Neural progenitor cell (in vitro differentiated cells): ENCODE data around the gene BICDL1. TPM values are rescaled to one million over a fixed set of nuclear protein-coding genes. Genes with fewer than 3 reads are reported as not detected.
"Not testable (repeated sequence)": the region's sequence is repeated elsewhere in the genome, so short reads cannot be mapped to it uniquely, and the experiment has no call there.

ENCODE experiments used
- DNase-seq: peaks from one replicate; pipeline ENCODE4 v3.0.0-alpha.2; 2016; ENCODE audit warnings: low spot score
- H2AFZ ChIP-seq: fragments of 200-600 bp; sonication (generic); replicated peaks from 2 replicates; pipeline ENCODE4 v1.6.1; 2016; ENCODE audit warnings: antibody characterized with exemption
- H3F3A ChIP-seq: fragments of 200-600 bp; sonication (generic); 2 replicates; pipeline ENCODE4 v1.6.1; 2016; ENCODE audit warnings: antibody characterized with exemption, low read depth
- H3K27ac ChIP-seq: fragments of 200-600 bp; sonication (generic); 2 replicates; pipeline ENCODE4 v1.5.1; 2016; ENCODE audit warnings: mild to moderate bottlenecking
- H3K27me3 ChIP-seq: fragments of 200-600 bp; sonication (generic); 2 replicates; pipeline ENCODE4 v1.6.1; 2016; ENCODE audit warnings: mild to moderate bottlenecking, moderate library complexity
- H3K36me3 ChIP-seq: fragments of 200-600 bp; sonication (generic); 2 replicates; pipeline ENCODE4 v1.5.1; 2016
- H3K4me1 ChIP-seq: fragments of 200-600 bp; sonication (generic); 2 replicates; pipeline ENCODE4 v1.6.1; 2016; ENCODE audit warnings: mixed run types
- H3K4me2 ChIP-seq: fragments of 200-600 bp; sonication (generic); 2 replicates; pipeline ENCODE4 v1.6.1; 2016
- H3K4me3 ChIP-seq: fragments of 200-600 bp; sonication (generic); 2 replicates; pipeline ENCODE4 v1.5.1; 2016
- H3K79me2 ChIP-seq: fragments of 200-600 bp; sonication (generic); 2 replicates; pipeline ENCODE4 v1.6.1; 2016; ENCODE audit warnings: low read depth
- H3K9ac ChIP-seq: fragments of 200-600 bp; sonication (generic); 2 replicates; pipeline ENCODE4 v1.6.1; 2016
- H3K9me3 ChIP-seq: fragments of 200-600 bp; sonication (generic); 2 replicates; pipeline ENCODE4 v1.5.1; 2016; ENCODE audit warnings: low read depth
- H4K20me1 ChIP-seq: fragments of 200-600 bp; sonication (generic); 2 replicates; pipeline ENCODE4 v1.6.1; 2016; ENCODE audit warnings: low read depth
- H3K27ac Mint-ChIP-seq: 3 replicates; pipeline ENCODE4 v1.8.0; 2021; ENCODE audit warnings: mixed read lengths
- H3K27me3 Mint-ChIP-seq: 2 replicates; pipeline ENCODE4 v1.8.0; 2022; ENCODE audit warnings: low read depth, mild to moderate bottlenecking, inconsistent platforms, moderate library complexity, mixed read lengths; ENCODE audit not compliant: insufficient read depth
- H3K36me3 Mint-ChIP-seq: 3 replicates; pipeline ENCODE4 v1.8.0; 2021; ENCODE audit warnings: mixed read lengths
- H3K4me1 Mint-ChIP-seq: 3 replicates; pipeline ENCODE4 v1.8.0; 2021; ENCODE audit warnings: mixed read lengths
- H3K4me3 Mint-ChIP-seq: 3 replicates; pipeline ENCODE4 v1.8.0; 2021; ENCODE audit warnings: mild to moderate bottlenecking, moderate library complexity, mixed read lengths
- H3K9me3 Mint-ChIP-seq: 3 replicates; pipeline ENCODE4 v1.8.0; 2020; ENCODE audit warnings: mixed read lengths
- EZH2 ChIP-seq: fragments of 200-600 bp; sonication (generic); IDR thresholded peaks from 2 replicates; pipeline ENCODE4 v1.6.1; 2017; ENCODE audit warnings: antibody characterized with exemption, mild to moderate bottlenecking, moderate library complexity
- EZH2phosphoT487 ChIP-seq: fragments of 200-600 bp; sonication (generic); IDR thresholded peaks from 2 replicates; pipeline ENCODE4 v1.6.1; 2017; ENCODE audit warnings: antibody characterized with exemption
- total RNA-seq: library from RNA; depleted of rRNA; stranded (reverse); fragments of >200 nt; gene quantifications from 2 replicates; pipeline ENCODE4 v1.2.3, GENCODE V29; 2015; ENCODE audit warnings: low replicate concordance
- TF ChIP-seq, protein P1 (sequence below): fragments of 200-600 bp; sonication (generic); IDR thresholded peaks from 2 replicates; pipeline ENCODE4 v1.5.1; 2017; ENCODE audit warnings: antibody characterized with exemption, mild to moderate bottlenecking

BICDL1 gene
- total RNA-seq, 1 donor from 2014 or later, result 3.8 TPM

GRCh38 chr12:120012067-120012621 lies 23.1 kb downstream of the BICDL1 start:
- Histone ChIP-seq H3F3A (peaks cover 6% of the 10 kb centered on the region), H2AFZ (no peak overlapping the region), H3K4me1 (peaks cover 13% of the 10 kb centered on the region), H3K36me3 (no peaks in the 10 kb centered on the region), H3K4me3 (no peak overlapping the region), H3K27ac (no peak overlapping the region), H3K9me3 (no peaks in the 10 kb centered on the region), H4K20me1 (no peaks in the 10 kb centered on the region), H3K9ac (no peak overlapping the region), H3K79me2 (no peaks in the 10 kb centered on the region), H3K27me3 (no peaks in the 10 kb centered on the region), H3K4me2 (no peak overlapping the region)
- Mint-ChIP-seq H3K27ac (peak overlapping the region; percentile 18), H3K27me3 (no peaks in the 10 kb centered on the region), H3K36me3 (peaks cover 2% of the 10 kb centered on the region), H3K4me3 (no peak overlapping the region), H3K4me1 (peaks cover 25% of the 10 kb centered on the region), H3K9me3 (no peaks in the 10 kb centered on the region)
- DNase-seq, result peak; percentile 36
- TF ChIP-seq EZH2phosphoT487 (no peak), EZH2 (no peak)
- TF ChIP-seq, protein P1, sequence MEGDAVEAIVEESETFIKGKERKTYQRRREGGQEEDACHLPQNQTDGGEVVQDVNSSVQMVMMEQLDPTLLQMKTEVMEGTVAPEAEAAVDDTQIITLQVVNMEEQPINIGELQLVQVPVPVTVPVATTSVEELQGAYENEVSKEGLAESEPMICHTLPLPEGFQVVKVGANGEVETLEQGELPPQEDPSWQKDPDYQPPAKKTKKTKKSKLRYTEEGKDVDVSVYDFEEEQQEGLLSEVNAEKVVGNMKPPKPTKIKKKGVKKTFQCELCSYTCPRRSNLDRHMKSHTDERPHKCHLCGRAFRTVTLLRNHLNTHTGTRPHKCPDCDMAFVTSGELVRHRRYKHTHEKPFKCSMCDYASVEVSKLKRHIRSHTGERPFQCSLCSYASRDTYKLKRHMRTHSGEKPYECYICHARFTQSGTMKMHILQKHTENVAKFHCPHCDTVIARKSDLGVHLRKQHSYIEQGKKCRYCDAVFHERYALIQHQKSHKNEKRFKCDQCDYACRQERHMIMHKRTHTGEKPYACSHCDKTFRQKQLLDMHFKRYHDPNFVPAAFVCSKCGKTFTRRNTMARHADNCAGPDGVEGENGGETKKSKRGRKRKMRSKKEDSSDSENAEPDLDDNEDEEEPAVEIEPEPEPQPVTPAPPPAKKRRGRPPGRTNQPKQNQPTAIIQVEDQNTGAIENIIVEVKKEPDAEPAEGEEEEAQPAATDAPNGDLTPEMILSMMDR, result no peak

DNA sequence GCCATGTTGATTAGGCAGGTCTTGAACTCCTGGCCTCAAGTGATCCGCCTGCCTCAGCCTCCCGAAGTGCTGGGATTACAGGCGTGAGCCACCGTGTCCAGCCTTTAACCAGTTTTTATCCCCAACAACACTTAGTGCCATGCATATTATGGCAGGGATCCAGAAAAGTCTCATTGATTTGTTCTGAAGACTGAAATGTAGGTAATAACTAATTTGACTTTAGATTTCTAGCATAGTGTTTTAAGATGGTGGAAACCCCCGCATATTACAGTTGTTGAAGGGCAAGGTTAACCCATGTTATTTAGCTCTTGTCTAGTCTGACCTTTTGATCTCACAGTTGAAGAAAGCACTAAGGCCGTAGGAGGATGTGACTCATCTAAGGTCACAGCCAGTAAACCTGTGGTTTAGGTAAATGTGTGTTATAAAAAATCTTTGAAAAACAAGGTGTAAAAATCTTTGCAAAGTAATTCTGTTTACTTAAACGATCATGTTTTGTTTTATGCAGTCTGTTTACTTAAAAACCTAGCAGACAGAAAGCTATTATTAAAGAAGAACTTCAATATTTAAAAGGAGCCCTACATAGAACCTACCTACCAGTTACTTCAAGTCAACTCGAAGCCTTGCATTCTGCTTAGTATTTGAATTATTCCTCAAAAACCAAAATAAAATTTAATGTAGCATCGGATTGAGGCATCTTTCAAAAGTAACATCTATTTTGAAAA lies 24.8 kb downstream of the BICDL1 start:
- Histone ChIP-seq H3K9ac (no peak overlapping the region), H3K36me3 (no peaks in the 10 kb centered on the region), H3K4me3 (no peak overlapping the region), H2AFZ (no peak overlapping the region), H3K27me3 (no peaks in the 10 kb centered on the region), H3K79me2 (no peaks in the 10 kb centered on the region), H3K4me1 (peaks cover 6% of the 10 kb centered on the region), H4K20me1 (no peaks in the 10 kb centered on the region), H3K9me3 (no peaks in the 10 kb centered on the region), H3K4me2 (no peak overlapping the region), H3K27ac (no peak overlapping the region), H3F3A (no peaks in the 10 kb centered on the region)
- DNase-seq, result no peak
- no peak overlapping the region for H3K27ac Mint-ChIP-seq
- H3K9me3 Mint-ChIP-seq, result no peaks in the 10 kb centered on the region
- peaks cover 2% of the 10 kb centered on the region for H3K36me3 Mint-ChIP-seq
- no peak overlapping the region for H3K4me3 Mint-ChIP-seq
- H3K4me1 Mint-ChIP-seq, result peaks cover 20% of the 10 kb centered on the region
- no peaks in the 10 kb centered on the region for H3K27me3 Mint-ChIP-seq
- TF ChIP-seq, protein P1, result no peak
- TF ChIP-seq EZH2phosphoT487, result no peak
- TF ChIP-seq EZH2, result no peak

DNA sequence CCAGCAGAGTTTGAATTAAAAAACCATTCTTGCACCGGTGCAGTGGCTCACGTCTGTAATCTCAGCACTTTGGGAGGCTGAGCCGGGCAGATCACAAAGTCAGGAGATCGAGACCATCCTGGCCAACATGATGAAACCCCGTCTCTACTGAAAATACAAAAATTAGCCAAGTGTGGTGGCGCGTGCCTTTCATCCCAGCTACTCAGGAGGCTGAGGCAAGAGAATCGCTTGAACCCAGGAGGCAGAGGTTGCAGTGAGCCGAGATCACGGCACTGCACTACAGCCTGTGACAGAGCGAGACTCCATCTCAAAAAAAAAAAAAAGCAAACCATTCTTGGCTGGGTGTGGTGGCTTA lies 25.3 kb downstream of the BICDL1 start:
- H3K36me3 ChIP-seq, H3K9me3 ChIP-seq, H2AFZ ChIP-seq, H3K9ac ChIP-seq, H3F3A ChIP-seq, H3K9me3 Mint-ChIP-seq, H3K27me3 Mint-ChIP-seq, H3K4me3 ChIP-seq, H3K27me3 ChIP-seq, H3K27ac Mint-ChIP-seq, H3K4me1 ChIP-seq, H4K20me1 ChIP-seq, DNase-seq, H3K4me3 Mint-ChIP-seq, H3K79me2 ChIP-seq, H3K27ac ChIP-seq, H3K36me3 Mint-ChIP-seq, H3K4me2 ChIP-seq: not testable (repeated sequence)
- H3K4me1 Mint-ChIP-seq, result peaks cover 20% of the 10 kb centered on the region

GRCh38 chr12:120015313-120015712 lies 26.3 kb downstream of the BICDL1 start:
- peaks cover 20% of the 10 kb centered on the region for H3K4me1 Mint-ChIP-seq
- no peak overlapping the region for H3K4me3 Mint-ChIP-seq
- H3K36me3 Mint-ChIP-seq, result peaks cover 2% of the 10 kb centered on the region
- no peaks in the 10 kb centered on the region for H3K9me3 Mint-ChIP-seq
- H3K4me3 ChIP-seq, result no peak overlapping the region
- no peaks in the 10 kb centered on the region for H4K20me1 ChIP-seq
- no peaks in the 10 kb centered on the region for H3F3A ChIP-seq
- H3K79me2 ChIP-seq, result no peaks in the 10 kb centered on the region
- peaks cover 5% of the 10 kb centered on the region for H3K4me1 ChIP-seq
- no peak overlapping the region for H3K27ac ChIP-seq
- H3K27me3 Mint-ChIP-seq, result peaks cover 2% of the 10 kb centered on the region
- no peak overlapping the region for H3K27ac Mint-ChIP-seq
- no peak overlapping the region for H3K9ac ChIP-seq
- H3K4me2 ChIP-seq, result no peak overlapping the region
- no peaks in the 10 kb centered on the region for H3K9me3 ChIP-seq
- DNase-seq, result no peak
- TF ChIP-seq EZH2 (no peak), EZH2phosphoT487 (no peak)
- TF ChIP-seq, protein P1, result no peak
- H3K36me3 ChIP-seq, result no peaks in the 10 kb centered on the region
- no peak overlapping the region for H2AFZ ChIP-seq
- H3K27me3 ChIP-seq, result no peaks in the 10 kb centered on the region

- not testable (repeated sequence) for H3K4me3 Mint-ChIP-seq, H3F3A ChIP-seq, H3K9ac ChIP-seq, H3K4me2 ChIP-seq, H3K9me3 Mint-ChIP-seq, H3K36me3 Mint-ChIP-seq, DNase-seq, H3K27ac ChIP-seq, H3K27me3 ChIP-seq, H3K36me3 ChIP-seq, H2AFZ ChIP-seq, H4K20me1 ChIP-seq, H3K4me3 ChIP-seq, H3K27ac Mint-ChIP-seq, H3K79me2 ChIP-seq, H3K4me1 ChIP-seq, H3K27me3 Mint-ChIP-seq, H3K9me3 ChIP-seq
- peaks cover 17% of the 10 kb centered on the region for H3K4me1 Mint-ChIP-seq
These were observed 27.2 kb downstream of the BICDL1 start for GRCh38 chr12:120016199-120016598.
